Retina (tissue), 1 donor: ENCODE data around the gene NAGS.
"Not testable (repeated sequence)": the region's sequence is repeated elsewhere in the genome, so short reads cannot be mapped to it uniquely, and the experiment has no call there.

Source experiments
- DNase-seq: peaks from one replicate; pipeline ENCODE4 v3.0.0-alpha.2; 2016

NAGS gene

GRCh38 chr17:44004077-44004760 is at the start of gene NAGS:
Gene NAGS, plus strand, starts transcription at chr17:44004622. Its CDS starts 42 bp downstream, at chr17:44004664.
- DNase-seq, result no peak

GRCh38 chr17:43956222-43956621 is 48.2 kb upstream of the NAGS start:
- DNase-seq, result no peak

GRCh38 chr17:43958748-43959352 is 45.6 kb upstream of the NAGS start:
- no peak for DNase-seq

- not testable (repeated sequence) for DNase-seq
Observed at GRCh38 chr17:43961292-43961691, 43.1 kb upstream of the NAGS start.

- no peak for DNase-seq
Observed at GRCh38 chr17:43961954-43962353, 42.5 kb upstream of the NAGS start.

GRCh38 chr17:43962479-43962878 is 41.9 kb upstream of the NAGS start:
- no peak for DNase-seq

- DNase-seq, result no peak
Observed at GRCh38 chr17:43966276-43966675, 38.1 kb upstream of the NAGS start.

- DNase-seq, result no peak
Observed at GRCh38 chr17:43967251-43967875, 37.1 kb upstream of the NAGS start.

- DNase-seq, result no peak
Observed at GRCh38 chr17:43970366-43970765, 34.1 kb upstream of the NAGS start.

GRCh38 chr17:43971436-43971835 is 33.0 kb upstream of the NAGS start:
- not testable (repeated sequence) for DNase-seq

- DNase-seq, result not testable (repeated sequence)
Observed at GRCh38 chr17:43972444-43973212, 31.8 kb upstream of the NAGS start.

GRCh38 chr17:43974382-43975266 is 29.8 kb upstream of the NAGS start:
- peak; percentile 39 for DNase-seq

- DNase-seq, result no peak
Observed at GRCh38 chr17:43975898-43976297, 28.5 kb upstream of the NAGS start.

GRCh38 chr17:43976963-43977837 is 27.2 kb upstream of the NAGS start:
- DNase-seq, result peak; percentile 17

GRCh38 chr17:43978078-43978477 is 26.3 kb upstream of the NAGS start:
- no peak for DNase-seq

GRCh38 chr17:43979011-43979410 is 25.4 kb upstream of the NAGS start:
- no peak for DNase-seq

- DNase-seq, result no peak
Observed at GRCh38 chr17:43979671-43980070, 24.8 kb upstream of the NAGS start.

GRCh38 chr17:43982171-43982570 is 22.3 kb upstream of the NAGS start:
- no peak for DNase-seq

GRCh38 chr17:43983196-43983514 is 21.3 kb upstream of the NAGS start:
- DNase-seq, result no peak

- peak; percentile 86 for DNase-seq
Observed at GRCh38 chr17:43983515-43984411, 20.7 kb upstream of the NAGS start.
